ENCODE measurements around the gene SPATS2L.

SPATS2L gene

DNA sequence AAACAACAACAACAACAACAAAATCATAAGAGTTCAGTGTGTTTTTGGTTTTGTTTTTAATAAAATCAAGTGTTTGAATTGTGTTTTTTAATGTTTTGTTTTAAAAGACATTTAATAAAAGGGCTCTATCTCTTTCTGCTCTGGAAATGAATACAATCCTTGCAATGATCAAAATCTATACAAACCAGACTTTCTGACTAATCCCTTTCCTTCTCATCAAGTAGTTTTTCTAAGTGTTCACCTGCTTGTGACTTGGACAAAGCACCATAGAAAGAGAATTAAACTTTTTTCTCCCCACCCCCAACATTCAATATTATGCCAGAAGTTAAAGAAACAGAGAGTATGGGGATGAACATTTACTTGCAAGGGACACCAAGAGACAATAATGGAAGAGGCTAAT is 142.0 kb downstream of the SPATS2L start:
- DNase-seq, result no peak

DNA sequence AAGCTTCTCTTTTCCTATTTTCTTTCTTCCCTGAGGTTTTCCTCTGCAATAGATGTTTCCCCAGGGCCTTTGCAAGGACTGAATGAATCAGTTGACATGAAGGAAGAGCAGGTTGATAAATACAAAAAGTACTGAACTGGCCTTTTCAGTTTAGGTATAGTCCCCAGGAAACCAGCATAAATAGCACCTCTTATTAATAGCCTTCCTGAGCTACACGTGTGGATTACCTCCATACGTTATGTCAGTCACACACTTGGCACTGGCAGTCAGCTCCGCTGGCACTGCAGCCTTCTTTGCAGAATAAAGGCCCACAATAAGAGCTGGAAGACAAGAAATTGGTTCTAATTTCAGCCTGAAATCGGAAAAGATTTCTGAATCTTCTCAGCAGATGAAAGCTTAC is 142.7 kb downstream of the SPATS2L start:
- DNase-seq, result no peak

DNA sequence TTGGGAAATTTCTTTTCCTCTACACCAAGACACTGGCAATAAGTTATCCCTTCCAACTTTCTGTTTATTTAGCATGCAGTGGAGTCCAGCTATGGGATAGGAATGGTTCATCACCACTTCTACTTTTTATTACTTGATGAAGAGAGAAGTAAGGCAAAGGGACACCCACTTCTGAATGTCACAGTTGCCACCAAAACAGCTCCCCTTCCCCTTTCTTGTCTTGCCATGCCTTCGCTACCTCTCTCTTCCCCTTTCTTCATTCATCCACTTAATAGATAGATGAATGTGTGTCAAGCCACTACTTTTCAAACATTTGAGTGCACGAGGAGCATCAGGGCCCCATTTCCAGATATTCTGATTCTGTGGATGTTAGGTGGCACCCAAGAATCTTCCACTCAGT is 143.8 kb downstream of the SPATS2L start:
- no peak for DNase-seq

DNA sequence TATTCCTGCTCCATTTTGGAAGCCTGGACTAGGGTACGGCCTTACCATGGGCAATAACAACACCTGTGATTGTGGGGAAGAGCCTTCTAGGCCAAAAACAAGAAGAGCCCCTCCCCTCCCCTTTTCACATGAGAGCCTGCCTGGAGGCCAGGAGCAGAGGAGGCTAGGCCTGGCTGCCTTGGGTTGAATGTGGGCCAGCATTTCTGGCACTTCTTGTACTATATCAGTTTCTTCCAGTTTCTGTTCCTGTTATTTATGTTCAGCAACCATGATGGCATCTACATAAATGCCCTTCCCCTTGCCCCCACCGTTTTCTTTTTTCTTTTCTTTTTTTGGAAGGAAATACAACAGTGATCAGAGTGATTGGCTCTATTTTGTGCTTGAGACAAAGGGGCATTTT is 145.0 kb downstream of the SPATS2L start:
- DNase-seq, result no peak

DNA sequence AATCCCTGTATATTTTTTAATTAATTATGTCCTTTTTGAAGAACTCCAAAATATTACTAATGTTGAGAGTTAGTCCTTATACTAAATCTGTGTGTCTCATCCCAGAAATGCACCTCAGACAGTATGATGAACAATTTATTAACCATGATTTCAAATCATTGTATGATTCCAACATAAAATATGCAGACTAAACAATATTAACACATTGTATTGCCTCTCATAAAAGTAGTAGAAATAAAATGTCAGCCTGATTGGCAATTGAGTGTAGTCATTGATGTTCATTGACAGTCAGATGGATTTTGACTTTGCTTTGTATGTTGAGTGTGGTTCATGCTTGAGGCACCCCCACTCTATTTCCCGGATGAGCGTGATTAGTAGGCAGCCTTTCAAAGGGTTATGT is 145.9 kb downstream of the SPATS2L start:
- no peak for DNase-seq

DNA sequence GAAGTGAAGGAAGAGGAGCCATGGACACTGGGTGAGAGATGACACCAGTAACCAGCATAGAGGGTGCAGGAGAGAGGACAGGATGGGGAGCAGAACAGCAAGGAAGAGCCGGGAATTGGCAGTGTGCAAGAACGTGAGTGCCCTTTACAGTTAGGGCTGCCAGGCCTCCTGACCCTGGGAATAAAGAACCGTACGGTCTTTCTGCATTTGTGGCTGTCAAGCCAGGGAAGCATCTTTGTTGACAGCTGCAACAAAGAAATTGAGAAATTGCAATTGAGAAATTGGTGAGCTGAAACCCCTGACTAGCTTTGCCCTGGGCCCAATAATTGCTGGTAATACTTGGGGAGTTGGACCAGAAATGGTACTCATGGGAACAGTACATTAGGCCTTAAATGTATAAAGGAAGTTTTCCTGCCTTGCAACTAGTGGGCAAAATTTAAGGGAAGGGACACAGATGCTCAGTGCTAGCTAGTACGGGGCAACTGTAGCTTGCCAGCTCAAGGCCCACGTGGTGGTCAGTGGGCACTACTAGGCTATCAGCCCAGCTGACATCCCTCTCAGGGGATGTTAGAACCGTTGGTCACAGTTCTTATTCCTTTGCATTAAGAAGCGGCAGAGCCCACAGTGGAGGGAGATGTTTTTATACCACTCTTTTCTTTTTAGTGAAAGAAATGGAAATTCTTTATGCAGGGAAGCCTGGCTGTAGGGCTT is 146.8 kb downstream of the SPATS2L start:
- no peak for DNase-seq

DNA sequence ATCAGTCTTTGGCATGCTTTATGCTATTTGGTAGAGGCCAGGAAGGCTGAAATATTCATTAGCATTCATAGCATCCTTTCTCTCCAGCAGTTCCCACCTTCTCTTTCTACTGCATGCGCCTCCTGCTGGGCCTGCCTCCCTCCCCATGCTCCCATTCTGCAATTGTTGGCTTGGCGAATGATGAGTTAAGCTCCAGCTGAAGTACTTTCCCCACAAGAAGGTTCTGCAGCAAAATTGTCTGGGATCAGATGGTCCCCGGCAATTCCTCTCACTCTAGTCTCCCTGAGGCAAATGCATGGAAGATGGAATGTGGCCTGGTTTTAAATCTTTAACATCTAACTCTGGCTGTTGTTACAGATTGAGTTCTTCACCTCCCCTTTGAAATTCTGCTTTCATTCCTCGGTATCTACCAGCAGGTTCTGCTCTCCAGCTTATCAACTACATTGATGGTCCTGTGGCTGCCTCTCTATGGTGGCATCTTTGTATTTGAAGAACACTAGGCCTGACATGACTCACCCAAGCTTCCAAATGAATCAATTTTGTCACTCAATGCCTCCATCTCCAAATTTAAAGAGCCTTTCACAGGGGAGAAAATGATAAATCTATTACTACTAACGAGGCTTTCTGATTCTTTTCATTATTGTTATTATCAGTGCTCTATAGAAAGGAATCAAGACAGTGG is 147.5 kb downstream of the SPATS2L start:
- DNase-seq, result no peak

DNA sequence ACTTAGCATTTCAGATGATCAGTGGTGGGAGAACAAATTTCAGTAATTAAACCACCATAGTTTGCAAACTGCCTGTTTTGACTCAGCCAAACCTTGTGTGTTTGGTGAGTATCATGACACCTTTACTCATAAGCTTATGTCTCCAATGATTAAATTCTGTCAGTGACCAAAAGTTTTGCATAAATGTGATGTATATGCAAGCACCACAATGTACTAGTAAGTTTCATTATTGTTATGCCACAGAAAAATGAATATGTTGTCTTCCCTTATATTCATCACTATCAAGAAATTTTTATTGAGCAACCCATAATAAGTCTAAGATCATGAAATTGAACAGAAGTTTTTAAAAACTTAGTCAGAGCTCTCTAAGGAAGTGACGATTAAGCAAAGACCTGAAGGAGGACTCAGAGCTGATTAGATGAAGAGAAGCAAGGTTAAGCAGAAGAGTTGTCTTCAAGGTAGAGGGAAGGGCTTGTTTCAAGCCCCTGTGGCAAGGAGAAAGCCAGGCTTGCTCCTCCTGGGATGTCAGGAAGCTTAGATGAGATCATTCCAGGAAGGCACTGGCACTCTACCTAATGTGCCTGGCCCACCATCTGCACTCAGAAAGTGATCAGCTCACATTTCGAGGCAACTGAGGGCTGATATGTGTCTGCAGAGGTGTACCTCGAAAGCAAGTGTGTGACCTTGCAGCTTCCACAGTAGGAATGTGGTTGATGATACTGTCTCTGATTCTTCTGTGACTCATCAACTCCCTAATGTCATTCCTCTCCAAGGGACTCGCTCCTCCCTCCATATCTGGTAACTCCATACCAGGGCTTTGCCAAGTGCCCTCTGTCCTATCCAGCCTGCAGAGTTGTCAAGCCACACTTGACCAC is 148.7 kb downstream of the SPATS2L start:
- DNase-seq, result no peak

DNA sequence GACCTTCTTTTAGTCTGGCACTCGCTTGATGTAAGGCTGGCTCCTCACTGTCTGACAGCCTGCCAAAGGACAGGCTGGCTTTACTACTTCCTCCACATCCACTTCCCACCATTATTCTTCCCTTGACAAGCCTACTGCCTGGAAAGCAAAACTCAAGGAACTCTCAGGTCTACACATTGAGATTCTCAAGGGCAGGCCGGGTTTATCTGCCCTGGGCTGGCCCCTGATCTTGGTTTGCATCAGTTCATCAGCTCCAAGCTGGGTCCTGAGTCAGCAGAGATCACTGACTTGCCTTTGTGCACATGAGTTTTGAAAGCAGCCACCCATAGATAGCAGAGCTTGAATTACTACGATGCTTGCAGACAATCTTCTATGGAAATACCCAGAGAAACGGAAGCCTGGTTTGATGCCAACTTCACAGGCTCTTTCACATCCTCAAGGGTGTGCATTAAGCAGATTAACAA is 149.5 kb downstream of the SPATS2L start:
- DNase-seq, result no peak

DNA sequence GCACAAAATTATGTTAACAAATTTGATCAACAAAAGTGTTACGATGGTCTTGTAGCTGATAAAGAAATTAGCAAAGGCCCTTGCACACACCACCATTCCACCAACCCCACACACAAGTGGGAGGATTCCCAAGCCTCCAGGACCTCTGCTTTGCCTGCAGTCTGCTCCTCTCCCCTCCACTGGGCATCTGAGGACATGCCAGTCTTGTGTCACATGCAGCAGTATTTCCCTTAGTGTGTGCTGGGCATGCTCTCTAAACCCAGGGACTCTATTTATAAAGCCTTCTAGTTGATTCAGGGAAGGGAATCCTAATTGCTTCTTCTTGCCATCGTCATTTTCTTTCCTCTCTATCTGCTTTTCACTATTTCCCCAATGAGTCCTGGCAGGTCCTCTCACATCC is 150.1 kb downstream of the SPATS2L start:
- DNase-seq, result no peak

DNA sequence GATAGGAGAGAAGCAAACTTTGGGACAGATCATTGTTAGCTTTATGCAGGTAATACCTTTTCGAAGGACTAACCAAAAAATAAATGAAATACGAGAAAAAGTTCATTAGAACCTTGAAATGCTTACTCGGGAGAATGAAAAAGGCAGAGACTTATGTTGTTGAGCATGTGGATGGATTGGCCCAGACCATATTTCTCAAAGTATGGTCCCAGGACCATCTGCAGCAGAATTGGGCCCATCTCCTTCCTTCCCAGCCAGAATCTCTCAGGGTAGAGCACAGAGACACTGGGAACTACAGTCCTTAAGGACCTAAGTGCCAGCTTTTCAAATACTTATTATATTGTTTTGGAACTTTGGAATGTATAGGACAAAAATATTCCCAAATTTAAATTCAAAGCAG is 152.6 kb downstream of the SPATS2L start:
- DNase-seq, result no peak

DNA sequence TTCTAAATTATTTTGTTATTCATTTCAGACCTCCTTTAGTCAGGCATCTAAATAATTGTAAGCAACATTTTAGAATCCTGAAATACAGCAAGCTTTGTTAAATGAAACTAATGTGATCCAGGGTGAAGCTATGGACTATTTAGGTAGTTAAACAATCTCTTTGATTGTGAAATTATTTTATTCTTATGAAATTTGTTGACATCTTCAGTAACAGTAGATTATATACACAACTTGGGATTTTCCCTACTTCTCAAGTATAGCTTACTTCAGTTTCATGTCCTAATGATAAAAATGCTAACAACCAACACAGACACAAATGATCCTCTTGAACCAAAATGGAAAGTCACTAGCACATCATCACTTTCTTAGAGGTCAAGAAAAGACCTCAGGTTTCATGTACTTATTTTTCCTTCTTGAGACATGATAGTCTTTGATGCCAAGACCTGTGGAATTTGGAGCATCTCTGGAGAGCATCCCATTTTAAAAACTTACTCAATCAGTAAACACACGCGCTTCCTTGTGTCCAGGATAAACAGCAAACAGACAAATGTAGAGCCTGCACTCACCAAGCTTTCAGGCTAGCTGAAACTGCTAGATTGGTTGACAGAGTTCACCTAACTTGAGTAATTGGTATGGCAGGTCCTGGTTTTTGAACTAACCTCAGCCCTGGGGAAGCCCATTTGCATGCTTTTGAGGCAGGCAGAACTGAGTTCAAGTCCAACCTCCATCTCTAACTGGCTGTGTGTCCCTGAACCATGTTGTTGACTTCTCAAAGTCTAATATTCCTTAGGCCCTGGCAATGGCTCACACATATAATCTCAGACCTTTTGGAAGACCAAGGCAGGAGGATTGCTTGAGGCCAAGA is 155.6 kb downstream of the SPATS2L start:
- DNase-seq, result no peak

DNA sequence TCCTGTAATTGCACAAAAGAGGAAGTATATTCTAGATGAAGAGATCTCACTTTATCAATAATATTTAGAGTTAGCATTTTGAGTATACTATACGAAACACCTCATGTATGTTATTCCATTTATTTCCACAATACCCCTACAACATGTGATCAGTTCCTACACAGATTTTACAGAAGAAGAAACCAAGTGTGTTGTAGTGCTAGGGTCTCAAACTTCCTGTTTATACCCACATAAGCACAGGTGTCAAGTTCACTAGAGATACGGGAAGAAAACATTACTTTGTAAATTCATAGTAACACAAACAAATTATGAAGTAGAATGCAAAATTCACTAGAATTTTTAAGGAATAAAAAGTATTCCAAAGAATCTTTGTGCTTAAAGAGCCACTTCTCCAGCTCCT is 157.0 kb downstream of the SPATS2L start:
- no peak for DNase-seq

DNA sequence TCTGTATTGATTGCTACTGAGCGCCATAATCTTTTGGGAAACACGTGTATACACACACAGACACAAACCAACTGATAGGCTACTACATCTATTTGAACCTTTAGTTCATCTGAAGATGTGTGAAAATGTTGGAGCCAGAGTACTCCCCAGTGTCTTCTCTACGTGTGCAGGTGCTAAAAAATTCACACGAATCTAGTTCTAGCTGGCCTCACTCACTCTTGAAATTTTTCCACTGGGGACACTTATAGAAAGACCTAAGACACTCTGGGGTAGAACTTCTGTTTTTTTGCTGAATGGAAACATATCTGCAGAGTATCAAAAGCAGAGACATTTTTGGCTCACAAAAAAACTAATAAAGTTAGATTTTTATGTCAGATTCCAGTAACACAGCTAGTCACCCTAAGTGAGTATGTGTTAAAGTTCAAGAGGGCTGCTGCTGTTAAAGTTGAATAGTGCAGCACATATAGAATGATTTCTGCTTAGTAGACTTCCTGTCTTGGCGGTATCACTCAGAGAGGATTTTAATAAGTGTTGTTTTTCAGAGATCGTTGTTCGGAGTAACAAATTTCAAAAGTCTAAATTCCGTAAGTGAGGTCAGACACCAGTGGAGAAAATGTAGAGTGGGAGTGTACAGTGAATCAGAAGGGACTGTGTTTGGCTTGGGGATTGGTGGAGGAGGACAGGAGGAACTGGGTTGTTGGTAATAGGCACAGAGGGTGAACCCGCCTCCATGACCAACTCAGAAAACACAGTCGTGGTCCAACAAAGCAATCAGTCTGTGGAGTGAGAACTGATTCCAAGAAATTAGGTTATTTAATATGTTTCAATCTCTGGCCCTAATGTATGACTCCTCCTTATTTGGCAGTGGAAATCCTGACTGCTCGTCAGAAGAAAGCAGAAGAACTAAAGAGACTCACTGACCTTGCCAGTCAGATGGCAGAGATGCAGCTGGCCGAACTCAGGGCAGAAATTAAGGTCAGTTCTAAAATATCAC is 160.2 kb downstream of the SPATS2L start:
- DNase-seq, result no peak

DNA sequence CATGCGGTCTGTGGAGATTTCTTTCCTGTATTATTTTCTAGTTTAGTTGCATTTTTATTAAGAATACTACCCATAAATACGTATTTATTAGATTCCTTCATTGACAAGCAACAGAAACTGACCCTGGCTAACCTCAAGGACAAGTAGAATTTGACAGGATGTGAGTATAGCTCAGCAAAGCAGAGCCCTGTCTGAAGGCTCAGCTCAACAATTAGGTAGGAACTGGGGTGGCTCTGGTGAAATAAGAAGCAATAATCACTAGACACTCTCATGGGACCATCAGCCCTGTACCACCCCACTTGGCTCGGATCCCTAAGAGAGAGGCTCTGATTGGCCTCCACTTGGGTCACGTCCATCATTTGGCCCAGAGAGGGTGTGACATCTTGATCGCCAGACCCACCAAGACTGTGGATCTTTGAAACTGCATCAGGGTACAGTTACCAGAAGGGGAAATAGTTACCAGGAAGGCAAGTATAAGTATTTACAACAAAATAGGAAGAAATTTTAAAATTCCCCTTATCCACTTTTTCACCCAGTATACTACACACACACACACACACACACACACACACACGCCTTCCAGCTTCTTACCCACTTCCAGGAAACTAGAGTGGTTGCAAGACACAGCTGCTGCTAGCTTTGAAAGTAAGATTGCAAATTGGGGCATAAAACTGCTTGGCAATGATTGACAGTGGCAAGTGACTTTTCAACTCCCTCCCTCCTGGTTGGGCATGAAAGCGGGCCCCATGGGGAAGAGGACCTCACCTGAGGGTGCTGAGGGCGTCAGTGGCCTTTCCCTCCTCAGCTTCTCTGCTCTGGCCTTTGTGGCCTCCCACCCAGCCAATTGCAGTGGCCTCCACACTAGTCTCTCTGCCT is 161.6 kb downstream of the SPATS2L start:
- DNase-seq, result no peak

DNA sequence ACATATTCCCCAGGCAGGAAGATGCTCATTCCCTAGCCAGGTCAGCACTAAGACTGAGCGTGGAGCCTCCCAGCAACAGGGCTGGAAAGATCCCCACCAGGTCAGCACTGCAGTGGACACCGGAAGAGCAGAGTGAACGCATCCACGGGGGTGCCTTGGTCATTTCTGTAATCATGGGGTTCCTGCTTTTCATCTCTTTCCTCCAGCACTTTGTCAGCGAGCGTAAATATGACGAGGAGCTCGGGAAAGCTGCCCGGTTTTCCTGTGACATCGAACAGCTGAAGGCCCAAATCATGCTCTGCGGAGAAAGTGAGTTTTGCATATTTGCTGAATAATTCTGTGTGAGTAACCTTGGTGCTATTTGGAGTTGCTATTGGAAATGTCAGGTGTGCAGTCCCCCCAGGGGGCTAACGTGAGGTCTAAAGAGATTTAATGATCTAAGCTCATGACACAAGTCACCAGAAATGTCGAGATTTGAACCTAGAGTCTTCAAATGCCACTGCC is 163.3 kb downstream of the SPATS2L start:
- no peak for DNase-seq

DNA sequence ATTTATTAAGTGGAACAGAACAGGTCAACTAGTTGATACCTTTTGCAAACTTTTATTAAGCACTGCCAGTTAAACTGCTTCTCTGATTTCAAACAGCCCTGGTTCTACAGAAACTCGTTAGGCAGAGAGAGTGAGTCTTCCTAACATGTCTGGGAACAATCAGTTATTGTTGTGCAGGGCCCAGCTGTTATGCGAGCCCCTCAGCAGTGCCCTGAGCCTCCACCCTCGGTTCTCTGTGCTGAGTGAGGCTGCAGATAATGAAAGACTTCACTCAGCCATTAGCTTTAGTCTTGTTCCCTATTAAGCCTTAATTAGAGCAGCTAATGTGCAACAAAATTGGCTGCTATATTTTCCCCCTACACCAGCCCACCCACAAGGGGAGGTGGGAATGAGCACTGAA is 163.7 kb downstream of the SPATS2L start:
- no peak for DNase-seq

DNA sequence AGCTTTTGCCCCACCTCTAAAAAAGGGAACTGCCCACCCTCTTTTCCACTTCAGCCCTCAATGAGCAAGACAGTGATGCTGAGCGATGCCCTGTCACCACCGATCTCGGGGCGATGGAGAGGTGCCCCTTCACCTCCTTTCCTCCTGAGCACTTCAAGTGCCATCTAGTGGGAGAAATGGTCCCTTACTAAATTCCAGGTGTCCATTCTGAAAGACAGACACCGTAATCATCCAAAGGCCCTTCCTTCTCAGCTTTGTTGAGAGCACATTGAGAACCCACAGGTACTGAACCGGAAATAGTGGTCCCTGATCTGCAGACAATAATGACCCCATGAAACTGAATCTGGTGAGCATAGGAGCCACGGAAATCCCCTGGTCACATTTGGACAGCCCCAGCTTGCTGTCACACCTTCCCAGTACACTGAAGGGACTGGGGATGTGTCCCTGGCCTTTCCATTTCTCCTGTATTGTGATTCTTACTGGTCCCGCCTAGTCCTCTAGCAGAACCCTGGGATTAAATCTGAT is 164.9 kb downstream of the SPATS2L start:
- no peak for DNase-seq

DNA sequence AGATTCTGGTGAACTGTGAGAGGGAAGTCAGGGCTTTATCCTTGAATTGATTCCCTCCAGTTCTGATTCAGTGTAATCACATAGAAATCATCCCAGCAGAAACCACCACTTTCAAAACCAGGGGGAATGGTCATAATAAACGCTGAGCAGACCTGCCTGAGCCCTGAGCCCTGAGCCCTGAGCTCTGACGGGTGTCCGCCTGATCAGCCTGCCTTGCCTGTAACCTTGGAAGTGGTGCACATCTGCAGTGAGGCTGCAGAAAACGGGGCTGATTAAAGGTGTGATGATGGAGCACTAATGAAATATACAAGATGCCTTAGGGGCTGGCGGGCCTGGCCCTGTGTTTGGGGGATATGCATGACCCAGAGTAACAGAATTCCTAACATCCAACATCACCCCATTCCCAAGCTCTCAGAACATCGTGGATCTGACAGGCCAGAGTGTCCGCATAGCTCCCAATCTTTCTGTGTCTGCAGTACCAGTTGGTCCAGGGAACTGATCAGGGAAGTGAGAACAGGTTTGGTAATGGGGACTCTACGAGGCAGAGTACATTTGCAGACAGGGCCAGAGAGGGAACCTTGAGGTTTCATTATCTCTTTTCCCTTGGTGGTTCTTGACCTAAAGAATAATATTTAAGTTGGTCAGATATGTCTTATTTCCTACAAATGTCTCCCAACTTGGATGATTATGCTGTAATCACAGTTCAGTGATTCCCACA is 165.6 kb downstream of the SPATS2L start:
- DNase-seq, result no peak
